GM21515 (cell line): ENCODE results near the gene YPEL5.
"Not testable (repeated sequence)": the region's sequence is repeated elsewhere in the genome, so short reads cannot be mapped to it uniquely, and the experiment has no call there.

Source experiments
- ATAC-seq: cut with Tn5 transposase; IDR thresholded peaks from one replicate; pipeline ENCODE4 v1.9.1; 2021; ENCODE audit not compliant: unreplicated experiment

Gene YPEL5

DNA sequence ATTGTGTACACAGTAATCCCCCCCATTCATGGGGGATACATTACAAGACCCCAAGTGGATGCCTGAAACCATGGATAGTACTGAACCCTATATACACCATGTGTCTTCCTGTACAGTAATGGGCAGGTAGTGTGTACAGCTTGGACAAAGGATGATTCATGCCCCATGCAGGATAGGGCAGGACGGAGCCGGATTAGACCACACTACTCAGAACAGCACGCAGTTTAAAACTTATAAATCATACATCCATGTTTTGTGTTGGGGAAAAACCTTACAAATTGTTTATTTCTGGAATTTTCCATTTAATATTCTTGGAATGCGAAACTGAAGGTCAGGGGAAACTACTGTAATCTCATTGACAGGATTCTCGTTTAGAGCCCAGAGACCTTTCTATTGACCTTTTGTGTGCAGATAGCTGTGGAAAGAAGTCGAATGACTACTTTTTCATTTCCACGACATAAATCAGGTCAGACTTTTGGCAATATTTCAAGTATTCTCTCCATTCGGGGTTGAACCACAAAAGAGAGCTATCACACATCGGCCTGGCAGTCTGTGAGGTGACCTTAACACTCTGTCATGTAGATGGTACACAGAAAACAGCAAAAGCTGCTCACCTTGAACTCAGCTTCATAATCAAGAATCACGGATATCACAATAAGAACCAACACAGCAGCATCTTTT is 9.9 kb upstream of the YPEL5 start:
- no peak for ATAC-seq

DNA sequence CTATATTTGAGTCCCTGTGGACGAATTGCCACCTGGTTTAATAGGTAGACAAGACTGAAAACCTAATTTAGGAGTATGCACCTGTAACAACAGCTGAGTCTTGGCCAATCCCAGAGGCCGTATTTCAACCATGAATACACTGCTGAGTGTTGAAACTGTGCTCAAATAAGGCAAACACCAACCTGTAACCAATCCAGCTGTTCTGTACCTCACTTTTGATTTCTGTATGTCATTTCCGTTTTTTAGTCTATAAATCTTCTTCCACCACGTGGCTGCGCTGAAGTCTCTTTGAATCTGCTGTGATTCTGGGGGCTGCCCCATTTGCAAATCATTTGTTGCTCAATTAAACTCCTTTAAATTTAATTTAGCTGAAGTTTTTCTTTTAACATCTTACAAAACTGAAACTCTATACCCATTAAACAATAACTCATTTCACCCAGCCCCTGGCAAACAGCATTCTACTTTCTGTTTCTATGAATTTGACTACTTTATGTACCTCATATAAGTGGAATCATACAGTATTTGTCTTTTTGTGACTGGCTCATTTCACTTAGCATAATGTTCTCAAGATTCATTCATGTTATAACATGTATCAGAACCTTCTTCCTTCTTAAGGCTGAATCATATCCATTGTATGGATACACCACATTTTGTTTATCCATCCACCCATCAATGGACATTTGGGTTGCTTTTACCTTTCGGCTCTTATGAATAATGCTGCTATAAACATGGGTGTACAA is 7.5 kb upstream of the YPEL5 start:
- ATAC-seq: peak; percentile 68

DNA sequence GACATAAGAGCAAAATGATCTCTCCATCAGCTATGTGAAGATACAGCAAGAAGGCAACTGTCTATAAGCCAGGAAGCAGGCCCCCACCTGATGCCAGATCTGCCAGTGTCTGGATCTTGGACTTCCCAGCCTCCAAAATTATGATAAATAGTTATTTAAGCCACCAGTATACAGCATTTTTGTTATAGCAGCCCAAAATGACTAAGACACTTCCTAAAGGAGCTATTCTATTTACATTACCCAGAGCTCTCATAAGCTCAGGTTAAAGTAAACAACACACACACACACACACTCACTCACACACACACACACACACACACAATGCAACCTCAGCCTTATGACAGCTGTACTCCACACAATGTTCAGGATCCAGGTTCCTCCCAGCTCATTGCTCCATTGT is 5.7 kb upstream of the YPEL5 start:
- no peak for ATAC-seq

- ATAC-seq: no peak
Observed at GRCh38 chr2:30144260-30144659, 2.5 kb upstream of the YPEL5 start.

GRCh38 chr2:30144951-30145350 is 1.9 kb upstream of the YPEL5 start:
- not testable (repeated sequence) for ATAC-seq

- ATAC-seq: no peak
Observed at GRCh38 chr2:30145826-30146336, 926 bp upstream of the YPEL5 start.

DNA sequence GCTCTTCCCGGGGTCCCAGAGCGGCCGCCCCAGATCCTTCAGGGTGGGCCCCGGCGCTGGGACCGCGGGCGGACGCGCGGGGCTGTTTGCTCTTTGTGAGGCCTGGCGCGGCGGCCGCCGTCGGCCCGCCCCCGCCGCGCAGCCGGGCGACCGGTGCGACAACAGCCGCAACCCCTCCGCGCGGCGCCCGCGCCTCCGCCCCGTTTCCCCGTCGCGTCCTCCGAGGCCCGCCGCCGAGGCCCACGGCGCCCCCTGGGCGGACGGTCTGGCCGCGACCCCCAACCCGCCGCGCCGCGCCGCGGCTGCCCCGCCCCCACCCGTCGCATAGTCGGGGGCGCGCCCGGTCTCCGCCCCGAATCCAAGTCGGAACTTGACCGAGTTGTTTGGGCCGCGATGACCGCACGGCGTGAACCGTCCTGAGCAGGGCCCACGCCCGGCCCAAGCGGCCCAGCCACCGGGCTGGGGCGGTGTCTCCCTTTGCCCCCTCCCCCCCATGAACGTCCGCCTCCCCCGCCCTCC is 448 bp downstream of the YPEL5 start:
- no peak for ATAC-seq

DNA sequence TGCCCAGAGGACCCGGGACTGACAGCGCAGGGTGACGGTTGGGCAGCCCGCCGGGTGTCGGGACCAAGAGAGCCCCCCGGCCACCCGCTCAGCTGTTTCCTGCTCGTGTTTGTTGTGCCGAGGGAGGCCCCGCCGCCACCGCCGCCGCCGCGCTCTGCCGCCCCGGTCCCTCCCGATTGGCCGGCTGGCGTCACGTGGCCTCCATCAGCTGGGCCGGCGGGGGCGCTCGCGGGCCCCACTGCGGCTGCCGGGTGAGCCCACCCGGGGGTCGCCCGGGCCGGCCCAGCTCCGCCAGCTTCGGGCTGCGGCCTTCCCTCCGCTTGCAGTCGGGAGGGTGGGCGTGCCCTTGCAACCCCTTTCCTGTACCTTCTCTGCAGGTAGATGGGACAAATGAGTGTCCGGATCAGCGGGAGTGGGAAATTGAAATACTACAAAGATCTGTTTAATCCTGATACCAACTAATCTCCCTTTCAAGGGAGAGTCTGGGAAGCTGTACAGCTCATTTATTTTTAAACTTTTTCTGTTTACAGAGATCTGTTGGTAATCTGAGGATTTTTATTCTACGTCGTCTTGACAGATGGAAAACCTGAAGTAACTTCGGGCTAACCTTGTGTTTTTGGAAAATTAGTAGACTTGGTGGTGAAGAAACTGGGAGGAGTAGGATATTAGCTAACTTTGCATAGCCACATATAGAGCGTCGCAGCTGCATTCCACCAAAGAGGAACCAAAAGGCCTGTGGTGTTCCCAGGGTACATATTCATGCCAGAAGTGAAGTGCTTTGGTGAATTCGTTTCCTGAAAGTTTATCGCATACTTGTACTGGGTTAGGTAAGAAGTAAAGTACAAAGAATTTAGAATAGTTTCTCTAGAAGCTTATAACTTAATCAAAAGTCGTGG is 1.2 kb downstream of the YPEL5 start:
- peak; percentile 24 for ATAC-seq

DNA sequence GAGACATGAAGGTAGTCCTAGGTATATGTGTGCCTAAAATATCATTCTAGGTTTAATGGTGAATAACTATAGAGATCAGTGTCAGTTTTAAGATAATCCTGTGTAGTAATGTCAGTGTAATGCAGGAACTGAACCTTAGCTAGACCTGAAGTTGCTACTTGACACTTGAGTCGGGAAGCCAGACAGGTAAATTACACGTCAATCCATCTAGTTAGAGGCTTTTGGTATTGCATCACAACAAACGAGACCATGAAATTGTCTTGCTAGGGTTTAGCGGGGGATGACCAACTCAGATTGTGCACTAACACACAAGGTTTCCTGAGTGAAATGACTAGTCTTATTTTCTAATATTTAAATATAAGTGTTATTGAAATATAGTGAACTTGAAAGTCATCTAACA is 2.0 kb downstream of the YPEL5 start:
- ATAC-seq: no peak

GRCh38 chr2:30149513-30149912 is 2.7 kb downstream of the YPEL5 start:
- no peak for ATAC-seq

- ATAC-seq: no peak
Observed at GRCh38 chr2:30149976-30150375, 3.2 kb downstream of the YPEL5 start.

DNA sequence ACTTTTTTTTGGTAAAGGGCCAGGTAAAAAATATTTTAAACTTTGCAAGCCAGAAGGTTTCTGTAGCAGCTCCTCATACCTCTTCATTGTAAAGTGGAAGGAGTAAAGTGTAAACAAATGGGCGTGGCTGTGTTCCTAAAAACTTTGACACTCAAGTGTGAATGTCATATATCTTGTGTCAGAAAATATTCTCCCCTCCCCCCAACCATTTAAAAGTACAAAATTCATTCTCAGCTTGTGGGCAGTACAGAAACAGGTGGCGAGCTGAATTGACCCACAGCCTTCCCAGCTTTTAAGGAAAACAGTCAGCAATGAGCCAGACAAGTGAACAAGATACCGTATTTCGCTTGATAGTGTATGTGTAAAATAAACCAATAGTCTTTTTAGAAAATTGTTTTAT is 4.0 kb downstream of the YPEL5 start:
- ATAC-seq: no peak

DNA sequence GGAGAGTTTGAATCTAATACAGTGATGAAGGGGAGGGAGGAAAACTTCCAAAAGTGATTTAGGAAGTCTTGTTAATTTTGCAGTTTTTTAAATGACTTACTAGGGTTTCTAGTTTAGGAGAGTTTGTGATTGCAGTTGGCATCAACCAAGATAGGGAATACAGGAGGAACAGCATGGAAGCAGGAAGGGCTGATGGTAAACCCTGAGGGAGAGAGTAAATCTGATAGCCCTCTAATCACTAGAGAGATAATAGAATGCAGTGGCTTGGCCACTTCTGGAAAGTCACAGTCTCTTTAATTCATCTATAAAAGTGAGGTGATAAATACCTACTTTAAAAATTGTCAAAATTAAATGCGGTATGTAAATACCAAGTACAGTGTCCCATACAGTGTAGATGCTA is 5.6 kb downstream of the YPEL5 start:
- no peak for ATAC-seq

- no peak for ATAC-seq
Observed at GRCh38 chr2:30155202-30155601, 8.4 kb downstream of the YPEL5 start.

DNA sequence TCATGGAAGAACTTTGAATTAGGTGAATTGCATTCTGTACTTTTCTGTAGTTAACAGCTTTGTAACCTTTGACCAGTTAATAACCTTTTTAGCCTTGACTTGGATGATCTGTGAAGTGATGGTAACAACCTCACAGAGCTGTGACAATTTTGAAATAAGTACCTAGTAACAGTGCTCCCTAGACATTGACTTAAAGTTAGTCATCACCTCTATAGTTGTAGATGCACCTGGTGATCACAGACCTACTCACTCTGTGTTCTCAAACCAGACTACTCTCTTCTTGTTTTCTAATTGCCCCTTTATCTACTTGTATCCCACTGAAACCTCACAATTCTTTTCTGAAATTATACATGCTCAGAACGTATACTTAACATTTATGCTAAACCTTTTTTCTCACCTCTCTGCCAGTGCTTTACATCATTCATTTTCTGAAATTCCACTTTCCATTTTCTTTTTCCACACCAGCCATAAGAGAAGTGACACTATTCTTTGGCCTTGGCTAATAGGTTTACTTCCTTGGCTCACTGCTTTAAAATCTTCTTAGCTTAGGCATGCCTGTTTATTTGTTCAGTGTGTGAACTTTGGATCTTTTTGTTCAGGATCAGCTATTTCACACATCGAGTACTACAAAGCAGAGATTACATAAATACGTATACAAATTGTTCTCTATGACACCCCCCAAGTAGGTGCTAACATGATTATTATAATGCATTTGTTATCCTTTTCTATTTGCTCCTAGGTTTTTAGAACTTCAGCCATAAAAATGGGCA is 9.3 kb downstream of the YPEL5 start:
- ATAC-seq: no peak

GRCh38 chr2:30157616-30158015 is 10.8 kb downstream of the YPEL5 start:
- no peak for ATAC-seq

DNA sequence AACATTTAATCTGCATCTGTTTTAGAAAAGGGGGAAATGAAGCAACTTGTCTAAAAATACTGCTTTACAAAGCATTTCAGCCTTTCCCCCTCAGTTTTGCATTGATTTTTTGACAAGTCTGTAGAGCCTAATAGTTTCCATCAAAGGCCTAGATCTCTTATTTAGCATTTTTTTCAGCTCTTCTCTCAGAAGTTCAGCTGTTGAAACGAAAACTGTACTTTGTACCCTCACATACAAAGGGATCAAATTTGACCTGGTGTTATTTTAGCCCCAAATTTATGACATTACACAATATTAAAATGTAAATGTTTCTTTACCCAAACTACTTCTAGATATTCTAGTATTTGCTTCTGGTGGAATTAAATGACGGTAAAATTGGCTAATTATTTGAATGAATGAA is 13.0 kb downstream of the YPEL5 start:
- no peak for ATAC-seq

GRCh38 chr2:30161929-30162706 is 15.3 kb downstream of the YPEL5 start:
- ATAC-seq: no peak

- ATAC-seq: no peak
Observed at GRCh38 chr2:30162806-30163205, 16.0 kb downstream of the YPEL5 start.
